HG02678 (cell line): ENCODE results near the gene ULBP1.
"Not testable (repeated sequence)": the region's sequence is repeated elsewhere in the genome, so short reads cannot be mapped to it uniquely, and the experiment has no call there.

Source experiments
- ATAC-seq: cut with Tn5 transposase; IDR thresholded peaks from one replicate; pipeline ENCODE4 v1.9.1; 2021; ENCODE audit warnings: mild to moderate bottlenecking, moderate library complexity; ENCODE audit not compliant: unreplicated experiment

ULBP1 gene

GRCh38 chr6:149951096-149951495, 12.6 kb upstream of the ULBP1 start:
- no peak for ATAC-seq

- ATAC-seq = no peak
Observed at GRCh38 chr6:149951626-149952025, 12.1 kb upstream of the ULBP1 start.

GRCh38 chr6:149953390-149953789, 10.4 kb upstream of the ULBP1 start:
- ATAC-seq = not testable (repeated sequence)

- not testable (repeated sequence) for ATAC-seq
Observed at GRCh38 chr6:149953934-149954327, 9.8 kb upstream of the ULBP1 start.

GRCh38 chr6:149954328-149954983, 9.3 kb upstream of the ULBP1 start:
- ATAC-seq = not testable (repeated sequence)

- ATAC-seq = not testable (repeated sequence)
Observed at GRCh38 chr6:149954984-149955653, 8.6 kb upstream of the ULBP1 start.

- ATAC-seq = not testable (repeated sequence)
Observed at GRCh38 chr6:149955654-149956317, 8.0 kb upstream of the ULBP1 start.

GRCh38 chr6:149958124-149958523, 5.6 kb upstream of the ULBP1 start:
- ATAC-seq = not testable (repeated sequence)

- not testable (repeated sequence) for ATAC-seq
Observed at GRCh38 chr6:149959806-149960205, 3.9 kb upstream of the ULBP1 start.

- ATAC-seq = no peak
Observed at GRCh38 chr6:149960488-149960887, 3.3 kb upstream of the ULBP1 start.

GRCh38 chr6:149961728-149962425, 1.9 kb upstream of the ULBP1 start:
- ATAC-seq = no peak

GRCh38 chr6:149962461-149963211, 1.1 kb upstream of the ULBP1 start:
- no peak for ATAC-seq

- peak; percentile 27 for ATAC-seq
Observed at GRCh38 chr6:149963212-149963461, 606 bp upstream of the ULBP1 start.

GRCh38 chr6:149964308-149965193, 808 bp downstream of the ULBP1 start:
- no peak for ATAC-seq

- ATAC-seq = no peak
Observed at GRCh38 chr6:149965194-149966020, 1.7 kb downstream of the ULBP1 start.

GRCh38 chr6:149966319-149966718, 2.6 kb downstream of the ULBP1 start:
- not testable (repeated sequence) for ATAC-seq

GRCh38 chr6:149967591-149967990, 3.8 kb downstream of the ULBP1 start:
- no peak for ATAC-seq

- not testable (repeated sequence) for ATAC-seq
Observed at GRCh38 chr6:149967999-149968398, 4.3 kb downstream of the ULBP1 start.

- ATAC-seq = not testable (repeated sequence)
Observed at GRCh38 chr6:149968909-149969308, 5.2 kb downstream of the ULBP1 start.
